ENCODE measurements around the gene RNASE13. TPM values are rescaled to one million over a fixed set of nuclear protein-coding genes. Genes with fewer than 3 reads are reported as not detected.
"Not testable (repeated sequence)": the region's sequence is repeated elsewhere in the genome, so short reads cannot be mapped to it uniquely, and the experiment has no call there.

Gene RNASE13
- polyA plus RNA-seq, 1 donor = 0.09 TPM

DNA sequence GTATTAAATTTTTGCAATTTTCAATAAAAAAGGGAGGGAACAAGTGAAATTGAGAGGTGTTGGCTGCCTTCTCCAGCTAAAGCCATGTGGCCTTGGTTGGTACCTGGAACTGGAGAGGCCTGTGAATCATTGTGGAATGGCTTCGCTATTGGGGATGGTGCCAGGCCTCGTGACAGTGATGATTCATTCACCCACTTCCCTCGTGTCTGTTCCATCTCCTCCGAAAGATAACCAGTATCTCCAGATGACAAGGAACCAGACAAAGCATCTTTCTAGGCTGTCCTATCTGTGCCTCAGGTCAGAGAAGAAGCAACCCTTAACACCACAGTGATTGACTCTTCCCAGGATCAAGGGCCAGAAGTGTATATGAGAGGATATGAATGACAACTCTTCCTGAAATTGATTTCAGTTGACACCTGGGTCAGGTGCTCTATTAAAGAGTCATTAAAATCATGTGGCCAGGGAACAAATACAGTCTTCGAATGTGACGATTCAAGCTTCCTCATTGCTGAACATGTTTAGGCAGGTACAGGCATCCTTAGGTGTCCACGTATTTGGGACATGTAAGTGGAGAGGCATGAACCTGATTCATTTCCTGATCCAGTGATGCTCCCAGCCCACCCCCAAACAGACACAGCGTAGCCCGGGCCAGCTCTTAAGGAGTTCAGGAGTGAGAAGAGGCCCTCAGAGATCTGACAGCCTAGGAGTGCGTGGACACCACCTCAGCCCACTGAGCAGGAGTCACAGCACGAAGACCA, 7.2 kb upstream of the RNASE13 start, which contains the start of gene RNASE7:
Gene RNASE7 (plus strand): TSS at position 687 of the 758 bp plus-strand sequence. CDS start 631 bp downstream, outside the sequence.
- no peaks in the 10 kb centered on the region for H3K36me3 ChIP-seq (ENCODE audit: control insufficient read depth, insufficient read depth, low read length)
- no CpG with 5 or more reads among the region's 11 CpGs for WGBS (ENCODE audit: insufficient coverage, low lambda C conversion rate)
- H3K4me3 ChIP-seq (ENCODE audit: low read length) = no peak within 1 kb of the TSS
- H3K27me3 ChIP-seq (ENCODE audit: control insufficient read depth, insufficient read depth, low read length) = no peaks in the 10 kb centered on the region
- H3K27ac ChIP-seq (ENCODE audit: low read length) = no peak within 1 kb of the TSS
- no peaks in the 10 kb centered on the region for H3K9me3 ChIP-seq (ENCODE audit: control insufficient read depth, low read depth, low read length)
- no peak for DNase-seq
- H3K4me1 ChIP-seq (ENCODE audit: control insufficient read depth, insufficient read depth, low read length) = peaks cover 40% of the 10 kb centered on the region

DNA sequence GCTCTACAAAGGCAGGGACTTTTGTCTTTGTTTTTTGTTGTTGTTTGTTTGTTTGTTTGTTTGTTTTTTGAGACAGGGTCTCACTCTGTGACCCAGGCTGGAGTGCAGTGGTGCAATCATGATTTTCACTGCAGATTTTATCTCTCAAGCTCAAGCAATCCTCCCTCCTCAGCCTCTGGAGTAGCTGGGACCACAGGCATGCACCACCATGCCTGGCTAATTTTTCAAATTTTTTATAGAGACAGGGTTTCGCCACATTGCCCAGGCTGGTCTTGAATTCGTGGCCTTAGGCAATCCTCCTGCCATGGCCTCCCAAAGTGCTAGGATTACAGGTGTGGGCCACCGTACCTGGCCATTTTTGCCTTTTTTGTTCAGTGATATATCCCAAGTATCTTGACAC, 6.3 kb upstream of the RNASE13 start:
- not testable (repeated sequence) for DNase-seq; H3K27ac ChIP-seq (ENCODE audit: low read length); H3K9me3 ChIP-seq (ENCODE audit: control insufficient read depth, low read depth, low read length); H3K36me3 ChIP-seq (ENCODE audit: control insufficient read depth, insufficient read depth, low read length); H3K27me3 ChIP-seq (ENCODE audit: control insufficient read depth, insufficient read depth, low read length); H3K4me3 ChIP-seq (ENCODE audit: low read length)
- no CpG with 5 or more reads among the region's 3 CpGs for WGBS (ENCODE audit: insufficient coverage, low lambda C conversion rate)
- peaks cover 40% of the 10 kb centered on the region for H3K4me1 ChIP-seq (ENCODE audit: control insufficient read depth, insufficient read depth, low read length)

DNA sequence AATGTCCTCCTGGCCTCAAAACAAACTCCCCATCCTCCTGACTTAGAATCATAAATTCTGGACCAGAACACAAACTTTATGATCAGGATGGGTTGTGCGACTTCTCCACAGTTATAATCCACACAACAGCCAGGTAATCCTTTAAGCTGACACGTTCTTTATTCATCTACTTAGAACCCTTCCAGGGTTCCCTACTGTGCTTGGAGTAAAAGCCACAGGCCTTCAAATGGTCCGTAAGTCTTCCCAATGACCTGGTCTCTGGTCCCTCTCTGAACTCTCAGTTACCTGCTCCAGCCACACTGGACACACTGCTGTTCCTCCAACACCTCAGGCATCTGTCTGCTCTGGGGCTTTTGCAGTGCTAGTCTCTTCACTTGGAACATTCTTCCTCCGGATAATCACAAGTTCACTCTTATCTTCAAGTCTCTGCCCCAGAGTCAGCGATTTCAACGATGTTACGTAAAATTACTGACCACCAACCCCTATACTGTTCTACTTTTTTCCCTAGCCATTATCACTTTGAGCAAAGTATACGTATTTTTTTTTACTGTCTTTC, 5.8 kb upstream of the RNASE13 start:
- H3K27me3 ChIP-seq (ENCODE audit: control insufficient read depth, insufficient read depth, low read length) = no peaks in the 10 kb centered on the region
- no peaks in the 10 kb centered on the region for H3K9me3 ChIP-seq (ENCODE audit: control insufficient read depth, low read depth, low read length)
- no peak overlapping the region for H3K4me3 ChIP-seq (ENCODE audit: low read length)
- no peak for DNase-seq
- 100% methylated on average over 3 of the region's 8 CpGs for WGBS (ENCODE audit: insufficient coverage, low lambda C conversion rate)
- H3K4me1 ChIP-seq (ENCODE audit: control insufficient read depth, insufficient read depth, low read length) = peaks cover 40% of the 10 kb centered on the region
- H3K36me3 ChIP-seq (ENCODE audit: control insufficient read depth, insufficient read depth, low read length) = no peaks in the 10 kb centered on the region
- no peak overlapping the region for H3K27ac ChIP-seq (ENCODE audit: low read length)

DNA sequence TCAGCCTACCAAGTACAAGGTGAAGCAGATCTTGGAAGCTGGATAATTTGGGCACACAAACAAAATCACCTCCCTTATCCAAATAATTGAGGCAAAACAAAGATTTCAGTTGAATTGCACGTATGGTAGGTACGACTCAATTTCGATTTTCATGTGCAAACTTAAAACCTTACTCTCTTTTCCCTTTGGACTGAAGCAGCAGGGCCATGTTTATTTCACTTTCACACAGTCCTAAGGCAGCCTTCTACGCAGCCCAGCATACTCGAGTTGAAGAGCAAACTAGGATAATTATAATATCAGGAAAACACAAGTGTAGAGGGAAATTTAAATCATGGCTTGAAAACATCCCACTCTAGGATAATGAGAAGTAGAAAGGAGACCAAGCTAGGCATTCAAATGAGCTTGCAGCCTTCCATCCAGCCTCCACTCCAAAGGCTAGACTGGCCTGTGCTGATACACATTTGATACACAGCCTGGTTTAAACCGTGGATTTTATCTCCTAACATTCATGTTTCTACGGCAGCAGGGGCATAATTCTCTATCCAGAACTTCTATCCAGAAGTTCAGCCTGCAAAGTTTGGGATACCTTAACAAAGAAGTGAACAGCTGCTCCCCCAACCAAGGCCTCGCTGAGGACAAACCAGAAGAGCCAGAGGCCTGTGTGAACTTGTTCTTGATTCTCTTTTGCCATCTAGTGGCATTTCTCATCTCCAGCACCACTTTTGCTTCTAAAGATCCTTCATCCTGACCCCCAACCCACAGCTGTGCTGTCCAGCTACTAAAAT, 5.2 kb upstream of the RNASE13 start:
- H3K4me3 ChIP-seq (ENCODE audit: low read length) = no peak overlapping the region
- peak overlapping the region; percentile 48 for H3K27ac ChIP-seq (ENCODE audit: low read length)
- H3K27me3 ChIP-seq (ENCODE audit: control insufficient read depth, insufficient read depth, low read length) = no peaks in the 10 kb centered on the region
- no peaks in the 10 kb centered on the region for H3K36me3 ChIP-seq (ENCODE audit: control insufficient read depth, insufficient read depth, low read length)
- H3K9me3 ChIP-seq (ENCODE audit: control insufficient read depth, low read depth, low read length) = no peaks in the 10 kb centered on the region
- peaks cover 40% of the 10 kb centered on the region for H3K4me1 ChIP-seq (ENCODE audit: control insufficient read depth, insufficient read depth, low read length)
- WGBS (ENCODE audit: insufficient coverage, low lambda C conversion rate) = 95% methylated on average over 3 of the region's 8 CpGs
- DNase-seq = peak; percentile 50 to 75

DNA sequence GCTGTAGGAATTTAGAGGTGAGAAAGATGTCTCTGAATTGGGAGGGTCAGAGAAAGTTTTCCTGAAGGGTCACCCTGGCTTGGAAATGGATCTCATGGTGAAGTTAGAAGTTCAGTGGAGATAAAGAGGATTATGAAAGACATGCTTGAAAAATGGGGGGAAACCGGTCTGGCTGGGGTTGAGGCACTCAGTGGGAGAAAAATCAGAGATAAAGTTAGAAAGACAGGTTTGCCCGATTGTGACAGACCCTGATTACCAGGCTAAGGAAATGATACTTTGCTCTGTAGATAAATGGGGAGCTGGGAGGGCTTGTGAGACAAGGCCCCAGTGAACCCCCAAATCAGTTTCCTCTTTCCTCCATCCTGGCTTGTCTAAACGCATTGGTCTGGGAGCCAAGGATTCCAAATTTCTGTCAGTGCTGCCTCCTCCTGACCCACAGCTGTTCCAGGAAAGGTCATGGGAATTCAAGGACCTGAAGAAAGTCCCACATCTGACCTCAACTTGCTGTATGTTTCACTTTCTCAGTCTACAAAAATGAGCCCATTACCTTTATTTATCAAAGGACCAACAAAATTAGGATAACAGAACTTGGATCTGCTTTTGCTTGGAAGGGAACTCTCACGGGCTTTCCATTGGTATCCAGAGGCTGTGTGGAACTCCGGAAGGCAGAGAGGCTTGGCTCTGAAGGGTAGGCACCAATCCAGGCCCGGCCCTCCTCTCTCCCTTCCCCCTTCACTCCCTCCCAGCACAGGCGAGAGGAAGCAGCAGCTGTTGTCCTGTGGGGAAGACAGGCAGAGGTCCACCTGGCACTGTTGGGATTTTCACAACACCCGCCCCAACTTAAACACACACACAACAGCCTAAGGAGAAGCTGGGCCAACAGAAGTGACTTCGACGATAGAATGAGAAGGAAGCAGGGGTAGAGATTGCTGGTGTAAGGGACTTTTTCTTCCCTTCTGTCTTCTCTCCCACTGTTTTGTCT, 4.1 kb upstream of the RNASE13 start:
- H3K4me3 ChIP-seq (ENCODE audit: low read length) = no peak overlapping the region
- no peaks in the 10 kb centered on the region for H3K9me3 ChIP-seq (ENCODE audit: control insufficient read depth, low read depth, low read length)

DNA sequence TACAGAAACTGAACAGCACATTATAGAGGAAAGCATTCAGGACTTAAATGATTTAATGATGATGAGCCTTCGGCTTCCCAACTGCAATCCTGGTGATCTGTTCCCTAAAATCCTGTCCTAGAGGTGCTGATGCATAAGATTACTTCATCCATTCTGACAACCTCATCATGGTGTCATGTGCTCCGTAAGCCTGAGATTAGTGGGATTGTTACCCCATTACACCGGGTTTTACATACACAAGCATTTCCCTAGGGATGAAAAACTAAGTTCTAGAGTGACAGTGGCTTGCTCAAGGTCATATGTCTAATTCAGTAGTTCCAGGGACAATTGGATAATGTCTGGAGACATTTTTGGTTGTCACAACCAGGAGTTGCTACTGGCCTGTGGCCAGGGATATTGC, 2.5 kb upstream of the RNASE13 start:
- no peak overlapping the region for H3K4me3 ChIP-seq (ENCODE audit: low read length)
- WGBS (ENCODE audit: insufficient coverage, low lambda C conversion rate) = no CpG with 5 or more reads among the region's 3 CpGs
- no peaks in the 10 kb centered on the region for H3K36me3 ChIP-seq (ENCODE audit: control insufficient read depth, insufficient read depth, low read length)
- peaks cover 31% of the 10 kb centered on the region for H3K4me1 ChIP-seq (ENCODE audit: control insufficient read depth, insufficient read depth, low read length)
- no peak for DNase-seq
- no peaks in the 10 kb centered on the region for H3K9me3 ChIP-seq (ENCODE audit: control insufficient read depth, low read depth, low read length)
- H3K27ac ChIP-seq (ENCODE audit: low read length) = no peak overlapping the region
- H3K27me3 ChIP-seq (ENCODE audit: control insufficient read depth, insufficient read depth, low read length) = no peaks in the 10 kb centered on the region

More for the DNA sequence above, 4.1 kb upstream of the RNASE13 start:
- Histone ChIP-seq H3K27me3 (ENCODE audit: control insufficient read depth, insufficient read depth, low read length) (no peaks in the 10 kb centered on the region), H3K27ac (ENCODE audit: low read length) (peak overlapping the region; percentile 48), H3K4me1 (ENCODE audit: control insufficient read depth, insufficient read depth, low read length) (peaks cover 37% of the 10 kb centered on the region), H3K36me3 (ENCODE audit: control insufficient read depth, insufficient read depth, low read length) (no peaks in the 10 kb centered on the region)
- WGBS (ENCODE audit: insufficient coverage, low lambda C conversion rate) = 13% methylated on average over 1 of the region's 10 CpGs
- peak; percentile 72 to 87 for DNase-seq

DNA sequence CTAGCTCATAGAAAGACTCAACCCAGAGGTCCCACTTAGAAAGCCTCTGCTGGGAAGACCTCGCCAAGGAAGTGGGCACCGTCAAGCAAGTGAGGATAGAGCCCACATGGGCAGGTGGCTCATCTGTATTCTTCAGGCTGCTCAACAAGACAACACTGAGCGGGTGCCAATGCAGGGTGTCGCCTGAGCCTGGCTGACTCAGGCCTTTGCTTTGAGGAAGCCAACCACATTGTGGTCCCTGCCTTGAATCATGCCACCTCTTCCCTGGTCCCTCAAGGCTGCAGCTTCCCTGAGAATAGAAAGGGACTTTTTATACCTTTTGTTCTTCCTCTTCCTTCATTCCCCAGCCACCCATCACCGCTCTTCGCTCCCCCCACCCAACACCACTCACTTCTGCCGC, 2.1 kb upstream of the RNASE13 start:
- H3K36me3 ChIP-seq (ENCODE audit: control insufficient read depth, insufficient read depth, low read length) = no peaks in the 10 kb centered on the region
- H3K27me3 ChIP-seq (ENCODE audit: control insufficient read depth, insufficient read depth, low read length) = no peaks in the 10 kb centered on the region
- H3K27ac ChIP-seq (ENCODE audit: low read length) = no peak overlapping the region
- peaks cover 31% of the 10 kb centered on the region for H3K4me1 ChIP-seq (ENCODE audit: control insufficient read depth, insufficient read depth, low read length)
- WGBS (ENCODE audit: insufficient coverage, low lambda C conversion rate) = 100% methylated on average over 1 of the region's 7 CpGs
- DNase-seq = no peak
- H3K9me3 ChIP-seq (ENCODE audit: control insufficient read depth, low read depth, low read length) = no peaks in the 10 kb centered on the region
- H3K4me3 ChIP-seq (ENCODE audit: low read length) = no peak overlapping the region

DNA sequence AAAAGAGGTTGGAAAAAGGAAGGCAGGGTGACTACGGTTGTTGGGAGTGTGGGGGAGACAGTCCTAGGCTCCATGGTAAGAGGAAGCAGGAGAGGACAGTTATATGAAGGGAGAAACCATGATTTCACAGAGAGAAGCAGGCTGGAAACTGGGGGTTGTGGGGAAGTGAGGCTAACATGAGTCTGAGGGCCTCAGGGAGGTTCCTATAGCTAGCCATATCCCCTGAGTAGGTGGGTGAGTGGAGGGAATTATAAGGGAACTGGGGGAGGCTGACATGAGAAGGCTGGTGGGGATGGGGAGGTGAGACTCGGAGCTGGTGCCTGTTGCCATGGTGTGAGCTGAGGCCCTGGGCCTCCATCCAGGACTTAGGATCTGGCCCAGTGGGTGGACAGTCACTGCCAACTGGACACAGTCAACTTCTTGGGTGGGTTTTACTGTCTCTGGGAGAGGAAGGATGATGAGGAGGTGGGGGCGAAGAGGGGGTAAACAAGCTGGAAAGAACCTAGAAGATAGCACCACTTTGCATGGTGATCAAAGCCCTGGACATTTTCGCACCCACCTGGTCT, 1.4 kb downstream of the RNASE13 start:
- Histone ChIP-seq H3K4me3 (ENCODE audit: low read length) (no peak overlapping the region), H3K9me3 (ENCODE audit: control insufficient read depth, low read depth, low read length) (no peaks in the 10 kb centered on the region), H3K27me3 (ENCODE audit: control insufficient read depth, insufficient read depth, low read length) (no peaks in the 10 kb centered on the region), H3K4me1 (ENCODE audit: control insufficient read depth, insufficient read depth, low read length) (peaks cover 13% of the 10 kb centered on the region), H3K36me3 (ENCODE audit: control insufficient read depth, insufficient read depth, low read length) (no peaks in the 10 kb centered on the region), H3K27ac (ENCODE audit: low read length) (no peak overlapping the region)
- 80% methylated on average over 1 of the region's 4 CpGs for WGBS (ENCODE audit: insufficient coverage, low lambda C conversion rate)
- DNase-seq = no peak

DNA sequence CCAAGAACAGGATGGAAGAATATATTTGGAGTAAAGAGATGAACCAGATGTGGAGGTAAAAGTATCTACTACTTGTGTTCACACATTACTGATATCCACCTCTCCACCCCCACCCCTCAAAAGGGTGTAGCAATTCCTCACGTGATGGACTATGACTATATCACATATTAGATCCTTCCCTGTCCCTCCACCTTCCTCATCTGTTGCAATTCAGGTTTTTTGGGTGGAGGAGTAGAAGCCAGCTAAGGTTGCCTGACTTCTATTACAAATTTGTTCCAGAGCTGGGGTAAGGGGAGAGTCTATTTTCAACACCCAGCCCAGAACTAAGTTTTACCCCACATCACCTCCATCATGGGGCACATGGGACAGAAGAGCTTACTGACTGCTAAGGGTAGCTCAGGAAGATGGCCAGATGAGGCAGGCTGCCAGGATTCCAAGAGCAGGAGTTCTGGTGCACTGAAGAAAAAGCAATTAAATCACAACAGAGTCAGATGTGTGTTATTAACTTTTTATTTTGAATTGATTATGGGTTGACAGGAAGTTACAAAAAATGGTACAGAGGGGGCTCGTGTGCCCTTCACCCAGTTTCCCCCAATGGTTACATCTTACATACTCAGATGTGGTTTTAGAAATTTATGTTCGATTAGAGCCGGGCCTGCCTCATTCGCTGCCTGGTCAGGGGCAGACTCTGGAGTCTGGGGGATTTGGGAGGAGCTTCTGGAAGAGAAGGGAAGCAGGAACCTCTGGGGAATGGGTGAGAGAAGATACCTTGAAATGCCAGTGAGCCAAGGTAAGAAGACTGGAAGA, 2.1 kb downstream of the RNASE13 start:
- Histone ChIP-seq H3K4me1 (ENCODE audit: control insufficient read depth, insufficient read depth, low read length) (peaks cover 6% of the 10 kb centered on the region), H3K4me3 (ENCODE audit: low read length) (no peak overlapping the region), H3K27me3 (ENCODE audit: control insufficient read depth, insufficient read depth, low read length) (no peaks in the 10 kb centered on the region), H3K27ac (ENCODE audit: low read length) (no peak overlapping the region), H3K36me3 (ENCODE audit: control insufficient read depth, insufficient read depth, low read length) (no peaks in the 10 kb centered on the region), H3K9me3 (ENCODE audit: control insufficient read depth, low read depth, low read length) (no peaks in the 10 kb centered on the region)
- WGBS (ENCODE audit: insufficient coverage, low lambda C conversion rate) = 53% methylated on average over 2 of the region's 5 CpGs
- DNase-seq = no peak
